HG02852 (cell line): ENCODE results near the gene ACAP3.

Experiments used
- ATAC-seq: cut with Tn5 transposase; IDR thresholded peaks from one replicate; pipeline ENCODE4 v1.9.1; 2021; ENCODE audit warnings: mild to moderate bottlenecking, moderate library complexity; ENCODE audit not compliant: unreplicated experiment

The ACAP3 gene

GRCh38 chr1:1332031-1332755 lies 24.5 kb upstream of the ACAP3 start:
- no peak for ATAC-seq

DNA sequence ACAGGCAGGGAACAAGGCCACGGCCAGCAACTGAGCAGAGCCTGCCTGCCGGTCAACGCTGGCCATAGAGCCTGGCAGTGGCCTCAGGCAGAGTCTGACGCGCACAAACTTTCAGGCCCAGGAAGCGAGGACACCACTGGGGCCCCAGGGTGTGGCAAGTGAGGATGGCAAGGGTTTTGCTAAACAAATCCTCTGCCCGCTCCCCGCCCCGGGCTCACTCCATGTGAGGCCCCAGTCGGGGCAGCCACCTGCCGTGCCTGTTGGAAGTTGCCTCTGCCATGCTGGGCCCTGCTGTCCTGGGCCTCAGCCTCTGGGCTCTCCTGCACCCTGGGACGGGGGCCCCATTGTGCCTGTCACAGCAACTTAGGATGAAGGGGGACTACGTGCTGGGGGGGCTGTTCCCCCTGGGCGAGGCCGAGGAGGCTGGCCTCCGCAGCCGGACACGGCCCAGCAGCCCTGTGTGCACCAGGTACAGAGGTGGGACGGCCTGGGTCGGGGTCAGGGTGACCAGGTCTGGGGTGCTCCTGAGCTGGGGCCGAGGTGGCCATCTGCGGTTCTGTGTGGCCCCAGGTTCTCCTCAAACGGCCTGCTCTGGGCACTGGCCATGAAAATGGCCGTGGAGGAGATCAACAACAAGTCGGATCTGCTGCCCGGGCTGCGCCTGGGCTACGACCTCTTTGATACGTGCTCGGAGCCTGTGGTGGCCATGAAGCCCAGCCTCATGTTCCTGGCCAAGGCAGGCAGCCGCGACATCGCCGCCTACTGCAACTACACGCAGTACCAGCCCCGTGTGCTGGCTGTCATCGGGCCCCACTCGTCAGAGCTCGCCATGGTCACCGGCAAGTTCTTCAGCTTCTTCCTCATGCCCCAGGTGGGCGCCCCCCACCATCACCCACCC lies 23.6 kb upstream of the ACAP3 start, which contains the start of gene TAS1R3:
TSS of gene TAS1R3 (plus strand) at position 213 of the 898 bp plus-strand sequence. CDS start at position 279, 66 bp downstream.
- ATAC-seq, result no peak

- no peak for ATAC-seq
Measured at GRCh38 chr1:1330366-1331067, 22.8 kb upstream of the ACAP3 start.

GRCh38 chr1:1329304-1330210 lies 21.8 kb upstream of the ACAP3 start:
- ATAC-seq, result no peak

GRCh38 chr1:1328254-1328653 lies 20.5 kb upstream of the ACAP3 start:
- ATAC-seq, result no peak

DNA sequence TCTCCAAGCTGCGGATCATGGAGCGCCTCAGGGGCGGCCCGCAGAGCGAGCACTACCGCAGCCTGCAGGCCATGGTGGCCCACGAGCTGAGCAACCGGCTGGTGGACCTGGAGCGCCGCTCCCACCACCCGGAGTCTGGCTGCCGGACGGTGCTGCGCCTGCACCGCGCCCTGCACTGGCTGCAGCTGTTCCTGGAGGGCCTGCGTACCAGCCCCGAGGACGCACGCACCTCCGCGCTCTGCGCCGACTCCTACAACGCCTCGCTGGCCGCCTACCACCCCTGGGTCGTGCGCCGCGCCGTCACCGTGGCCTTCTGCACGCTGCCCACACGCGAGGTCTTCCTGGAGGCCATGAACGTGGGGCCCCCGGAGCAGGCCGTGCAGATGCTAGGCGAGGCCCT lies 19.6 kb upstream of the ACAP3 start:
- no peak for ATAC-seq

- ATAC-seq, result no peak
Measured at GRCh38 chr1:1326075-1326605, 18.4 kb upstream of the ACAP3 start.

- no peak for ATAC-seq
Measured at GRCh38 chr1:1325288-1326074, 17.8 kb upstream of the ACAP3 start.

DNA sequence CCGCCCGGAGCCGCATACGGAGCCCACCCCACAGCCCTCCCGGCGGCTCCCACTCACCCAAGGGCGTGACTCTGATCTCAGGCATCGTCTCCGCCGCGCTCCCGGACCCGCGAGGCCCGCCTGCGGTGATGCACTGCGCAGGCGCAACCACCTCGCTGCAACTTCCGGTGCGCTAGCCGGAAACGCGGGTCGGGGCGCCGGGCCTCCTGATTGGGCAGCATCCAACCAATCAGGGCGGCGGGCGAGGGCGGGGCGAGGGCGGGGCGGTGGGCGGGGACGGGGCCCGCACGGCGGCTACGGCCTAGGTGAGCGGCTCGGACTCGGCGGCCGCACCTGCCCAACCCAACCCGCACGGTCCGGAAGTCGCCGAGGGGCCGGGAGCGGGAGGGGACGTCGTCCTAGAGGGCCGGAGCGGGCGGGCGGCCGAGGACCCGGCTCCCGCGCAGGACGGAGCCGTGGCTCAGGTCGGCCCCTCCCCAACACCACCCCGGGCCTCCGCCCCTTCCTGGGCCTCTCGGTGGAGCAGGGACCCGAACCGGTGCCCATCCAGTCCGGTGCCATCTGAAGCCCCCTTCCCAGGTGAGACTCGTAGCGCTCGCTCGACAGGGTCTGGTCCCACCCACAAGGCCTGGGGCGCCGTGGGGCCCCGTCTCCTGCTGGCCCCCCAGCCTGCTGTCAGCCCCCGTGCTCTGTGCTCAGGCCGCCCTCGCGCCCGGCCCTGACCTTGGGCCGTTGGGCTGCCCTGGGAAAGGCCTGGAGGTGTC lies 17.0 kb upstream of the ACAP3 start, which contains the start of the genes CPTP and INTS11:
TSS of gene CPTP (plus strand) at position 279 of the 764 bp plus-strand sequence. CDS start 2,109 bp downstream, outside the sequence.
TSS of gene INTS11 (minus strand) at position 137 of the 764 bp plus-strand sequence. CDS start at position 85, 52 bp downstream.
- peak; percentile 73 for ATAC-seq

DNA sequence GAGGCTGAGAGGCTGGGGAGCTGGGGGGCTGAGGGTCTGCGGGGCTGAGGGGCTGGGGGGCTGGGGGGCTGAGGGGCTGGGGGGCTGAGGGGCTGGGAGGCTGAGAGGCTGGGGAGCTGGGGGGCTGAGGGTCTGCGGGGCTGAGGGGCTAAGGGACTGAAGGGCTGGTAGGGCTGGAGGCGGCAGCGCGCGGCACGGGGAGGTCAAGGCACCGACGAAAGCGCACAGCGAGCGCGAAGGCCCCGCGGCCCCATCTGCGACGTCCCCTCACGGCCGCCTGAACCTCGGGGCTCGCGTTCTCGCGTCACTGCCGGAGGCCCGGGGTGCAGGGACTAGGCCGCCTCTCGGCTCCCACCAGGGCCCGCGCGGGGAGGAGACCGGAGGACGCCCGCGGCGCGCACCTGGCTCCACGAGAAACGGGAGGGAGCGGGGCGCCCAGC lies 16.4 kb upstream of the ACAP3 start:
- ATAC-seq, result peak; percentile 31

DNA sequence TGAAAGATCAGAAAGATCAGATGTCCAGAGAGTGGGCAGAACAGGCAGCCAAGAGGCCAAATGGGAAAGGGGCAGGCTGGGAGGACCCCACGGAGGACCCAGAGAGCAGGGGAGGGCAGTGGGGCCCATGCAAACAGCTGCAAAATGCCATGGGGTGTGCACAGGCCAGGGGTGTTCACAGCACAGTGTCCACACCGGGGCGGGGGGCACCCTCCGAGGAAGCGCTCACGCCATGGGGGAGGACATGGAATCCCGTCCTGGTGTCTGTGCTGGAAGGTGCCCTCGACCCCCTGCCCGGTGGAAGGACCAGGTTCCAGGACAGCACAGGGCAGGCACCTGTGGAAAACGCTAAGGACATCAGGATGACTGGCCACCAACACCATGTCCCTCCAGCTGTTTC lies 15.2 kb upstream of the ACAP3 start:
- ATAC-seq, result no peak

GRCh38 chr1:1322418-1322817 lies 14.7 kb upstream of the ACAP3 start:
- no peak for ATAC-seq

DNA sequence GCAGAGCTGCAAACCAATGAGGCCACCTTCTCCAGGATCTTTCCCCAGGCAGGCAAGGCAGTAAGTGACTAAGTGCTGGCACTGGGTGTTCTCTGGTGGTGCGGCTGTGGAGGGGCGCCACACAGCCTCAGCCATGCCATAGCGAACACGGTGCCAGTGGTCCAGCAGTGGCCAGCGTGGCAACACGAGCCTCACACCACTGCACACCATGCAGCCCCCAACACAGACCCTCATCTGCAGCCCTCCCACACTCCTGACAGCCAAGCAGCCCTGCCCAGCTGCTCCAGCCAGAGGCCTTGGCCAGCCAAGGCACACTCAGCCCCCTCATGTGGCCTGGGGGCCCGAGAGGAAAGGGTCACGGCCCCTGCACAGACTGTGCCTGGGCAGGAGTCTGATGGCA lies 13.7 kb upstream of the ACAP3 start:
- no peak for ATAC-seq

DNA sequence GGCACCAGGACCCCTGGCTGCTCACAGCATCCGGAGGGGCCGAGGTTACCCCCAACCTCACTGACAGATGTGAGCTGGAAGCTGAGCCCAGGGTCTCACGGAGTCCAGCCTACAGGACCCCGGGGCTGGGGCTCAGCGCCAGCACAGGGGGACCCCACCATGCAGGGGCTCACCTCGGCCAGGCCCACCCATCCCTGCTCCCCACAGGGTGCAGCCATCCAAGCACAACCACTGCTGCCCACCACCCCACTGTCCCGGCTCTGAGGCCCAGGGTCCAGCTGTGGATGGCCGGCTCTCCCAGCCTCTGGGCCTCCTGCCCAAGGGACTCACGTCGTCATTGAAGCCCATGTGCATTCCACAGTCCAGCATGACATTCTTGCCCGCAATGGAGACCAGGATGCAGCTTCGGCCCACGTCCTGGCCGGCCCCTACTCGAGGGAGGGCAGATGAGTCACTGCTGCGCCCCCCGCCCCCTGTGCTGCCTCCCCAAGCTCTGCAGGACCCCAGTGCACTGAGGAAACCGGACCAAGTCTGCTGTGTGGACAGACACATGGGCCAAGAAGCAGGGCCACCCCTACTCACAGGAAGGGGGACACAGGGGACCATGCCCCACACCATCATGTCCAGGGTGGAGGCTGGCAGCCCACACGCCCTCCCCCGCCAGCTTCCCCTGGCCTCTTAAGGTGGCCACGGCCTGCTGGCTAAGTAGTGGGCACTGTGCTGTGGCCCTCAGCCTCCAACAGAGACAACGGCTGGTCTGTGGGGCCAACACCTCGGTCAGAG lies 13.1 kb upstream of the ACAP3 start:
- ATAC-seq, result no peak

GRCh38 chr1:1319646-1319941 lies 11.9 kb upstream of the ACAP3 start:
- no peak for ATAC-seq

GRCh38 chr1:1318777-1319645 lies 11.3 kb upstream of the ACAP3 start:
- ATAC-seq, result no peak
